Progenitor cell of endocrine pancreas (in vitro differentiated cells): ENCODE results near the gene MAPK9. TPM values are rescaled to one million over a fixed set of nuclear protein-coding genes. Genes with fewer than 3 reads are reported as not detected.
A peak's percentile ranks its signal among the peaks of the same experiment; 100 is the strongest.

Experiments
- DNase-seq: peaks from one replicate; pipeline ENCODE4 v3.0.0; 2021; ENCODE audit warnings: low spot score; ENCODE audit not compliant: unreplicated experiment
- H3K27ac Mint-ChIP-seq: 2 replicates; pipeline ENCODE4 v1.8.0; 2021; ENCODE audit warnings: mild to moderate bottlenecking, moderate library complexity, mixed read lengths
- H3K27me3 Mint-ChIP-seq: 2 replicates; pipeline ENCODE4 v1.8.0; 2021; ENCODE audit warnings: mixed read lengths
- H3K36me3 Mint-ChIP-seq: 2 replicates; pipeline ENCODE4 v1.8.0; 2022; ENCODE audit warnings: mixed read lengths; ENCODE audit not compliant: insufficient read depth
- H3K4me1 Mint-ChIP-seq: 2 replicates; pipeline ENCODE4 v1.8.0; 2021; ENCODE audit warnings: low read depth, mixed read lengths
- H3K4me3 Mint-ChIP-seq: 2 replicates; pipeline ENCODE4 v1.8.0; 2021; ENCODE audit warnings: low read depth, mild to moderate bottlenecking, moderate library complexity, mixed read lengths
- H3K9me3 Mint-ChIP-seq: 2 replicates; pipeline ENCODE4 v1.8.0; 2021; ENCODE audit warnings: low read depth, mixed read lengths
- CTCF ChIP-seq: fragments of 200-600 bp; sonication (generic); IDR thresholded peaks from one replicate; pipeline ENCODE4 v1.5.0; 2021; ENCODE audit warnings: antibody characterized with exemption, mild to moderate bottlenecking; ENCODE audit not compliant: unreplicated experiment
- total RNA-seq: library from RNA; stranded (reverse); gene quantifications from 2 replicates; pipeline ENCODE4 v1.2.1, GENCODE V29; 2021

The MAPK9 gene
- total RNA-seq, 1 donor from 2014 or later: 51.2 TPM

- Mint-ChIP-seq H3K27ac (no peak overlapping the region), H3K4me3 (no peak overlapping the region), H3K4me1 (no peaks in the 10 kb centered on the region), H3K27me3 (peaks cover 15% of the 10 kb centered on the region), H3K9me3 (peaks cover 4% of the 10 kb centered on the region), H3K36me3 (peaks cover 5% of the 10 kb centered on the region)
- no peak for DNase-seq
- TF ChIP-seq CTCF: no peak
Observed at GRCh38 chr5:180332861-180333260, 41.0 kb upstream of the MAPK9 start.

- TF ChIP-seq CTCF: peak; percentile 17
- H3K36me3 Mint-ChIP-seq: peaks cover 5% of the 10 kb centered on the region
Observed at GRCh38 chr5:180332051-180332517, 40.2 kb upstream of the MAPK9 start.

GRCh38 chr5:180331647-180331950 is 39.7 kb upstream of the MAPK9 start:
- Mint-ChIP-seq H3K27ac (no peak overlapping the region), H3K9me3 (peaks cover 4% of the 10 kb centered on the region), H3K4me1 (no peaks in the 10 kb centered on the region), H3K36me3 (peaks cover 5% of the 10 kb centered on the region), H3K27me3 (peaks cover 15% of the 10 kb centered on the region), H3K4me3 (no peak overlapping the region)
- TF ChIP-seq CTCF: no peak
- no peak for DNase-seq

More at GRCh38 chr5:180332051-180332517, 40.2 kb upstream of the MAPK9 start:
- H3K27ac Mint-ChIP-seq: no peak overlapping the region
- H3K9me3 Mint-ChIP-seq: peaks cover 4% of the 10 kb centered on the region
- DNase-seq: no peak
- H3K4me1 Mint-ChIP-seq: no peaks in the 10 kb centered on the region
- no peak overlapping the region for H3K4me3 Mint-ChIP-seq
- H3K27me3 Mint-ChIP-seq: peaks cover 15% of the 10 kb centered on the region

DNA sequence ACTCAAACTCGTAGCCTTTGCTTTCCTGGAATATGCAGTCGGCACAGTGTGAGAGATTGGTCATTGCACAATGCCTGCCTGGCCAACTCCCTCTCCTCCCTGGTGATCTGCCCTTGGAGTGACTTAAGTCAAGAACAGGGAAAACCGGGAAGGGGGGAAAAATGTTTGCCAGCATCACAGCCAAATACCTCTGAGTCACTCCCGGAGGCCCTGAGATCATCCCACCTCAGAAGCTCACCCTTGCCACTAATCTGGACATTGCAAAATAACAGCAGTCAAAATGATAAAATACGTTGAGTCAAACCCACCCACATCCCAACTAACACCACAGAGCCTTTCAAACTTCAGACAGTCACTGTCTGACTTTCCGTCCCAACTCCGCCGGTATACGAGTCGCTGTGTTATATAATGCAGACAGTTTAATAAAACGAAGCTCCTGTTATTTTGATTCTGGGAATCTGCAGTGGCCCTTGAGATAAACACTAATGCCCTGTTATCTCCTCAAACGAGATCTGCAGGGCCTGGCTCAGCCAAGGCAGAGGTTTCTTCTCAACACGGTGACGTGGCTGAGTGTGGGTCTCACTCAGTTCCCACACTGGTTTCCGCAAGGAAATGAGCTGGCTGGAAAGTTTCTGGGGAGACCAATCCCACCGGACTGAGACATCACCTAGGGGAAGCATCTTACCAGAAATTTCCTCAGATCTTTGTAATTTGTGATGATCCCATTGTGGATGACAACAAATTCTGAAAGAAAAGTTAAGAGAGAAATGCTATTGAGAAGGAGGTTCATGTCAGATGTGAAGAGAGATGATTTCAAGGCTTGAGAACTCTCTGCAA is 39.1 kb upstream of the MAPK9 start:
- Mint-ChIP-seq H3K9me3 (peaks cover 4% of the 10 kb centered on the region), H3K27me3 (peaks cover 15% of the 10 kb centered on the region)
- no peak for DNase-seq

GRCh38 chr5:180330270-180330648 is 38.4 kb upstream of the MAPK9 start:
- no peak overlapping the region for H3K27ac Mint-ChIP-seq

More for the DNA sequence above, 39.1 kb upstream of the MAPK9 start:
- TF ChIP-seq CTCF: no peak
- Mint-ChIP-seq H3K4me1 (no peaks in the 10 kb centered on the region), H3K27ac (no peak overlapping the region), H3K4me3 (no peak overlapping the region), H3K36me3 (peaks cover 5% of the 10 kb centered on the region)

More at GRCh38 chr5:180330270-180330648, 38.4 kb upstream of the MAPK9 start:
- peaks cover 5% of the 10 kb centered on the region for H3K36me3 Mint-ChIP-seq
- no peak for TF ChIP-seq CTCF
- H3K4me1 Mint-ChIP-seq: no peaks in the 10 kb centered on the region
- H3K27me3 Mint-ChIP-seq: peaks cover 15% of the 10 kb centered on the region
- H3K9me3 Mint-ChIP-seq: peaks cover 4% of the 10 kb centered on the region
- no peak for DNase-seq
- H3K4me3 Mint-ChIP-seq: no peak overlapping the region
